Measurements from ENCODE around the gene HERC6. TPM values are rescaled to one million over a fixed set of nuclear protein-coding genes. Genes with fewer than 3 reads are reported as not detected.

The HERC6 gene
- total RNA-seq, 1 experiment from 2014 or later, result 4.1 TPM

- no peak for TF ChIP-seq E2F5 (CRISPR knock-in tag; IDR thresholded peaks at IDR 0.05)
- no peak for TF ChIP-seq PRDM15 (CRISPR knock-in tag; IDR thresholded peaks at IDR 0.05)
- no peak for TF ChIP-seq ZNF671 (CRISPR knock-in tag; IDR thresholded peaks at IDR 0.05)
- TF ChIP-seq ATF2 (CRISPR knock-in tag; IDR thresholded peaks at IDR 0.05; ENCODE audit: borderline replicate concordance, low read depth), result no peak
- TF ChIP-seq IRF2 (CRISPR knock-in tag; IDR thresholded peaks at IDR 0.05; ENCODE audit: borderline replicate concordance, low read depth), result no peak
- TF ChIP-seq PRRX2 (CRISPR knock-in tag; IDR thresholded peaks at IDR 0.05), result no peak
- TF ChIP-seq MAX (CRISPR knock-in tag; IDR thresholded peaks at IDR 0.05), result no peak
- TF ChIP-seq AFF4 (CRISPR knock-in tag; IDR thresholded peaks at IDR 0.05; ENCODE audit: borderline replicate concordance), result no peak
- TF ChIP-seq SMAD4 (CRISPR knock-in tag; IDR thresholded peaks at IDR 0.05), result no peak
- no peak for TF ChIP-seq CDX4 (CRISPR knock-in tag; IDR thresholded peaks at IDR 0.05; ENCODE audit: borderline replicate concordance)
Observed at GRCh38 chr4:88382621-88383020, 4.0 kb downstream of the HERC6 start (continued).

- Mint-ChIP-seq H3K4me3 (no peak overlapping the region), H3K9me3 (peaks cover 6% of the 10 kb centered on the region), H3K4me1 (peaks cover 3% of the 10 kb centered on the region; the same call in 1 of the 2 replicates), H3K27me3 (ENCODE audit: low read depth) (no peaks in the 10 kb centered on the region), H3K36me3 (peaks cover 10% of the 10 kb centered on the region), H3K27ac (no peak overlapping the region)
- ATAC-seq (no peak), DNase-seq (ENCODE audit: low spot score) (no peak)
- ChIA-PET POLR2A (no interaction called here), CTCF (no interaction called here)
- TF ChIP-seq ZMAT4 (CRISPR knock-in tag; IDR thresholded peaks at IDR 0.05), result no peak
- no peak for TF ChIP-seq RELA (CRISPR knock-in tag; IDR thresholded peaks at IDR 0.05; ENCODE audit: borderline replicate concordance)
- no peak for TF ChIP-seq ZNF263 (CRISPR knock-in tag; IDR thresholded peaks at IDR 0.05; ENCODE audit: low read depth)
- no peak for TF ChIP-seq STAT6 (CRISPR knock-in tag; conservative IDR thresholded peaks at IDR 0.05; ENCODE audit: low read depth)
- TF ChIP-seq ZNF138 (CRISPR knock-in tag; conservative IDR thresholded peaks at IDR 0.05), result no peak
- TF ChIP-seq ZNF512 (CRISPR knock-in tag; IDR thresholded peaks at IDR 0.05; ENCODE audit: borderline replicate concordance), result no peak
- no peak for TF ChIP-seq ZNF396 (CRISPR knock-in tag; IDR thresholded peaks at IDR 0.05; ENCODE audit: borderline replicate concordance)
- no peak for TF ChIP-seq USF1 (CRISPR knock-in tag; IDR thresholded peaks at IDR 0.05)
- TF ChIP-seq TEAD1 (CRISPR knock-in tag; IDR thresholded peaks at IDR 0.05), result no peak
Observed at GRCh38 chr4:88390128-88390527, 11.5 kb downstream of the HERC6 start.
